ENCODE measurements around the gene STK32B. TPM values are rescaled to one million over a fixed set of nuclear protein-coding genes. Genes with fewer than 3 reads are reported as not detected.
"Not testable (repeated sequence)": the region's sequence is repeated elsewhere in the genome, so short reads cannot be mapped to it uniquely, and the experiment has no call there.

The STK32B gene
- polyA plus RNA-seq, 2 of the 4 experiments (the other 2 are of a cell fraction) = 7.6 to 12.1 TPM

GRCh38 chr4:5247735-5248134 is 196.5 kb downstream of the STK32B start:
- WGBS (ENCODE audit: missing lambda C conversion rate) = 81% methylated on average over 1 of the region's 1 CpG
- no peak overlapping the region for H3K4me2 ChIP-seq
- H3K27ac ChIP-seq = no peak overlapping the region
- no peaks in the 10 kb centered on the region for H3K4me1 ChIP-seq
- no peaks in the 10 kb centered on the region for H3K9me3 ChIP-seq
- DNase-seq (ENCODE audit: low read depth in 1 of 2, low spot score in 1 of 2) (no peak), ATAC-seq (no peak), FAIRE-seq (no peak)
- no peak overlapping the region for H3K4me3 ChIP-seq
- CTCF ChIA-PET = no interaction called here
- POLR2A ChIA-PET = no interaction called here
- TF ChIP-seq MAX (IDR thresholded peaks at IDR 0.05) (no peak), HEYL (CRISPR knock-in tag; IDR thresholded peaks at IDR 0.05) (no peak), EHMT2 (IDR thresholded peaks at IDR 0.05; ENCODE audit: low read depth) (no peak), RNF2 (IDR thresholded peaks at IDR 0.05; ENCODE audit: borderline replicate concordance, low read depth) (no peak), FOXS1 (CRISPR knock-in tag; IDR thresholded peaks at IDR 0.05) (no peak), ZC3H11A (IDR thresholded peaks at IDR 0.05) (no peak), FOSB (CRISPR knock-in tag; IDR thresholded peaks at IDR 0.05) (no peak), GATA3 (IDR thresholded peaks at IDR 0.05; ENCODE audit: borderline replicate concordance) (no peak), ESRRA (IDR thresholded peaks at IDR 0.05; ENCODE audit: borderline replicate concordance, low read length) (no peak), NFE2L2 (conservative IDR thresholded peaks at IDR 0.05; ENCODE audit: low read length) (no peak), ZNF302 (CRISPR knock-in tag; IDR thresholded peaks at IDR 0.05) (no peak)
- TF ChIP-seq, protein P1, sequence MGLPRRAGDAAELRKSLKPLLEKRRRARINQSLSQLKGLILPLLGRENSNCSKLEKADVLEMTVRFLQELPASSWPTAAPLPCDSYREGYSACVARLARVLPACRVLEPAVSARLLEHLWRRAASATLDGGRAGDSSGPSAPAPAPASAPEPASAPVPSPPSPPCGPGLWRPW (IDR thresholded peaks at IDR 0.05) = no peak
- TF ChIP-seq, protein P2, sequence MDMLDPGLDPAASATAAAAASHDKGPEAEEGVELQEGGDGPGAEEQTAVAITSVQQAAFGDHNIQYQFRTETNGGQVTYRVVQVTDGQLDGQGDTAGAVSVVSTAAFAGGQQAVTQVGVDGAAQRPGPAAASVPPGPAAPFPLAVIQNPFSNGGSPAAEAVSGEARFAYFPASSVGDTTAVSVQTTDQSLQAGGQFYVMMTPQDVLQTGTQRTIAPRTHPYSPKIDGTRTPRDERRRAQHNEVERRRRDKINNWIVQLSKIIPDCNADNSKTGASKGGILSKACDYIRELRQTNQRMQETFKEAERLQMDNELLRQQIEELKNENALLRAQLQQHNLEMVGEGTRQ (IDR thresholded peaks at IDR 0.05) = no peak

GRCh38 chr4:5249727-5250126 is 198.4 kb downstream of the STK32B start:
- DNase-seq (ENCODE audit: low read depth in 1 of 2, low spot score in 1 of 2) (no peak), ATAC-seq (no peak), FAIRE-seq (no peak)
- Histone ChIP-seq H3K27ac (no peak overlapping the region), H3K4me1 (no peaks in the 10 kb centered on the region), H3K9me3 (no peaks in the 10 kb centered on the region), H3K4me3 (no peak overlapping the region), H3K4me2 (no peak overlapping the region)
- POLR2A ChIA-PET = no interaction called here
- no peak for TF ChIP-seq TP53 (CRISPR knock-in tag; IDR thresholded peaks at IDR 0.05)
- CTCF ChIA-PET = no interaction called here
- WGBS (ENCODE audit: missing lambda C conversion rate) = 73% methylated on average over 2 of the region's 2 CpGs

DNA sequence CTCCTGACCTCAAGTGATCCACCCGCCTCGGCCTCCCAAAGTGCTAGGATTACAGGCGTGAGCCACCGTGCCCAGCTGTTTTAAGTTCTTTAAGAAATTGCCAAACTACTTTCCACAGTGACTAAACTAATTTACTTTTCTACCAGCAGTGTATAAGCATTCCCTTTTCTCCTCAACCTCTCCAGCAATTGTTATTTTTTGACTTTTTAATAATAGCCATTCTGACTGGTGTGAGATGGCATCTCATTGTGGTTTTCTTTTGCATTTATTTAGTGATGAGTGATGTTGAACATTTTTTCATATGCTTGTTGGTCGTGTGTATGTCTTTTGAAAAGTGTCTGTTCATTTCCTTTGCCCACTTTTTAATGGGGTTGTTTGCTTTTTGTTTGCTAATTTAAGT is 199.3 kb downstream of the STK32B start:
- H3K4me3 ChIP-seq; H3K27ac ChIP-seq; H3K4me1 ChIP-seq; FAIRE-seq; CTCF ChIA-PET; POLR2A ChIA-PET; H3K9me3 ChIP-seq; DNase-seq (ENCODE audit: low read depth in 1 of 2, low spot score in 1 of 2); H3K4me2 ChIP-seq; ATAC-seq: not testable (repeated sequence)
- WGBS (ENCODE audit: missing lambda C conversion rate) = 81% methylated on average over 5 of the region's 5 CpGs

DNA sequence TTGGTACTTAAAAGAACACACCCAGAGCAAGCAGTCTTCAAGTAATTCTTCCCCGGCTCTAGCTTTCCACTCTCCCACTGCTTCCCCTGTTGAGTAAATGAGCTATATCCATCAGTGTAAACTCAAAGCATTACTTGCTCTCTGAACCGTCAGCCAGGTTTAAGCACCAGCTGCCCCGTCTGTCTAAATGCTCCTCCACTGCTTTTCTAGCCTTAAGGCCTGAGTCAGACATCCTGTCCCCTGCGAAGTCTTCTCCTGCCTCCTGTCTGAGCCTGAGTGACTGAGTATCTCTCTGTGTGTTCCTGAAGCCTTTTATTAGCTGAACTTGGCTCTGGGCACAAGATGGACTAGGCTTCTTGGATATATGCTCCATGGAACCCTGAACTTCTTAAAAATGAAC is 205.1 kb downstream of the STK32B start:
- no peak for ATAC-seq
- H3K4me1 ChIP-seq = no peaks in the 10 kb centered on the region
- H3K4me3 ChIP-seq = no peak overlapping the region
- H3K4me2 ChIP-seq = no peak overlapping the region
- TF ChIP-seq, protein P3, sequence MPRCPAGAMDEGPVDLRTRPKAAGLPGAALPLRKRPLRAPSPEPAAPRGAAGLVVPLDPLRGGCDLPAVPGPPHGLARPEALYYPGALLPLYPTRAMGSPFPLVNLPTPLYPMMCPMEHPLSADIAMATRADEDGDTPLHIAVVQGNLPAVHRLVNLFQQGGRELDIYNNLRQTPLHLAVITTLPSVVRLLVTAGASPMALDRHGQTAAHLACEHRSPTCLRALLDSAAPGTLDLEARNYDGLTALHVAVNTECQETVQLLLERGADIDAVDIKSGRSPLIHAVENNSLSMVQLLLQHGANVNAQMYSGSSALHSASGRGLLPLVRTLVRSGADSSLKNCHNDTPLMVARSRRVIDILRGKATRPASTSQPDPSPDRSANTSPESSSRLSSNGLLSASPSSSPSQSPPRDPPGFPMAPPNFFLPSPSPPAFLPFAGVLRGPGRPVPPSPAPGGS (IDR thresholded peaks at IDR 0.05) = no peak
- TF ChIP-seq BHLHE40 (IDR thresholded peaks at IDR 0.05; ENCODE audit: low read depth, low read length) (no peak), ATOH8 (CRISPR knock-in tag; IDR thresholded peaks at IDR 0.05; ENCODE audit: low read depth) (no peak), FOSB (CRISPR knock-in tag; IDR thresholded peaks at IDR 0.05) (no peak), GATA3 (IDR thresholded peaks at IDR 0.05; ENCODE audit: borderline replicate concordance) (no peak), EHMT2 (IDR thresholded peaks at IDR 0.05; ENCODE audit: low read depth) (no peak), REST (IDR thresholded peaks at IDR 0.05) (no peak), FOSL2 (IDR thresholded peaks at IDR 0.05) (no peak), FOSL2 (CRISPR knock-in tag; IDR thresholded peaks at IDR 0.05) (no peak), JUNB (IDR thresholded peaks at IDR 0.05) (no peak), KDM5A (IDR thresholded peaks at IDR 0.05) (no peak)
- FAIRE-seq = no peak
- 93% methylated on average over 4 of the region's 4 CpGs for WGBS (ENCODE audit: missing lambda C conversion rate)
- H3K27ac ChIP-seq = no peak overlapping the region
- ChIA-PET CTCF (no interaction called here), POLR2A (no interaction called here)
- DNase-seq (ENCODE audit: low read depth in 1 of 2, low spot score in 1 of 2) = no peak
- H3K9me3 ChIP-seq = no peaks in the 10 kb centered on the region

All from A549 (cell line).